GM18520 (cell line): ENCODE results near the gene KSR2.

Experiments
- ATAC-seq: cut with Tn5 transposase; IDR thresholded peaks from one replicate; pipeline ENCODE4 v1.9.1; 2021; ENCODE audit not compliant: unreplicated experiment

Gene KSR2

GRCh38 chr12:117421987-117422386, 546.8 kb downstream of the KSR2 start:
- no peak for ATAC-seq

DNA sequence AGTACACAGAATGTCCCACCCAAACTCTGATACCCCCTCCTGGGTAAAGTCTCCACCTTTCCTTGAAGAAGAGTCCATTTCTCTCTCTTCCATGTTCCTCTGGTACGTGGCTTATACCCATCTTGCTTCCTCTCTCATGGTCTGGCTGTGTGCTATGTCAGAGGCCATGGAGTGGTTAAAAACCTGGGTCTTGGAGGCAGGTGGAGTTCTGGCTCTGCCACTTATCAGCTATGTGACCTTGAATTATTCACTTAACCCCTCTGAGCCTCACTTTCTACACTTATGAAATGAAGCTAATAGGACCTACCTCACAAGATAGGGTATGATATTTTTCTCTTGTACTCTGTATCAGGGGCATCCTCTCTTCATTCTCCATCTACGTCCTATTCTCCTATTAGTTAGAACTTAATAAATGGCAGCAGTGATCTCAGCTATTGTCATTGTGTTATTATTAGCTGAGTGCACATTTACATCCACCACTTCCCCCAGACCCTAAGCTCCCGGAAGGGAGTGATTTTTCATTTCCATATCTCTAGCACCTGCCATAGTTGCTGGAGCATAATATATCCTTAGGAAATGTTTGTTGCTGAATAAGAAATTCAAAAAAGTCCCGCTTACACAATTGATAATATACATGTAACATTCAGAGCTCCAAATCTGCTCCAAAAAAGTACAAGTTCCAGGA, 547.6 kb downstream of the KSR2 start:
- no peak for ATAC-seq

DNA sequence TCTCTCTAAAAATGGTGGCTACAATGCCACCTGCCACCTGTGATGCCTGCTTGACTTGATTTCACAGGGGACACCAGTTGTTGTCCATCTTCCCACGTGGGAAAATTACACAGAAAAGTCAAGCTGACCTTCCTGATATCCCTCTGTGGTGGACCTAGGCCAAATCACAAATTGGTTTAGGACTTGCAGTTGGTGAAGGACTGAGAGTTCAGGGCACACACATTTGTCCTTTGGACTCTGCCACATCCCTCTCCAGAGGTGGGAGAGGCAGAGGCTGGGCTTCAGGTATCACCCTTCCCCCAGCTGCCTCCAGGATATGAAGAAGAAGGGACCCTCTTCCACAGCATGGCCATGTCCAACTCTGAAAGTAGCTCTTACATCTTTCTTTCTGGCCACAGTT, 551.8 kb downstream of the KSR2 start:
- ATAC-seq = no peak

GRCh38 chr12:117412465-117413188, 556.2 kb downstream of the KSR2 start:
- no peak for ATAC-seq

- no peak for ATAC-seq
Measured at GRCh38 chr12:117409286-117409685, 559.5 kb downstream of the KSR2 start.

DNA sequence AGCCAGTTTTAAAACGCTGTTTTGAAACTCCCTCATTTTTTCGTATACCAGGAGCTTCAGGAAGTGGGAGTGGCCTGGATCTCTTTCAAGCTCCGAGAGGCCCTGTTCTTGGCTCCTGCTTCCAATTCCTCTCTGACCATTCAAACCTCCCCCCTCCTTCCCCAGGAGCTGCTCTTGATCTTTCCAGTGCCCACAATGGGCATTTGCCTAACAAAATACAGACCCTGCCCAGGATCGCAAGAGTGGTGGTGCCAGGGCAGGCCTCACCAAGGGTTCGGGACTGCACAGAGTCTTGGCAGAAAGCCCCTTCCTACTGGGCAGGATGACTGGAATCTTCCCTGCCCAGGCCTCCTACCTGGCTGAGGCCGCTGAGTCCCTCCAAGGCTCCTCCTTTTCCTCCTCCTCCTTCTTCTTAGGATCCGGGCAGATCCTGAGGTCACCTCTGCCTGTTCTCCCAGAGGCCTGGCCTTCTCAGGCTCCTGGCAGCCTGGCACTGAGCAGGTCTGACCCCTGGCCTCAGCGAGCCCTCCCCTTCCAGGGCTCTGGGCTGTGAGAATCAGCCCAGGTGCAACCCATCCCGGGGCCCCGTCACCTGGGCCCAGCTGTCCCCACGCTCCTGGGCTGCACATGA, 560.5 kb downstream of the KSR2 start:
- no peak for ATAC-seq

DNA sequence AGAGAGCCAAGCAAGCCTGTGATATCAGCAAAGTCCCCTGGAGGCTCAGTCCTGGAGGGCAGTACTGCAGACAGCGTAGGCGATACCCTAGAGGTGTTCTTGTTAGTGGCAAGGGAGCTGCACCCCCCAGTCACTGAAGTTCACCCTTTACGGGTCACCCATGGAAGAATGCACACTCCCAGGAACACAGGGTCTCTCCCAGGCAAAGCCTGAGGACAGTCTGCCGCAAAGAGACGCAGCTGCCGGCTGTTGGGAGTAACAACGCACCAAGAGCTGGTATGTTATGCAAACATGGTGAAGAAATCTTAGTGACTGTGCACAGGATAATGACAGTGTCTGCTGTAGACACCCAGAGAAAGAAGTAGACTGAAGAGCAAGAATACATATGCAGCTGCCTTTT, 563.9 kb downstream of the KSR2 start:
- ATAC-seq = no peak

DNA sequence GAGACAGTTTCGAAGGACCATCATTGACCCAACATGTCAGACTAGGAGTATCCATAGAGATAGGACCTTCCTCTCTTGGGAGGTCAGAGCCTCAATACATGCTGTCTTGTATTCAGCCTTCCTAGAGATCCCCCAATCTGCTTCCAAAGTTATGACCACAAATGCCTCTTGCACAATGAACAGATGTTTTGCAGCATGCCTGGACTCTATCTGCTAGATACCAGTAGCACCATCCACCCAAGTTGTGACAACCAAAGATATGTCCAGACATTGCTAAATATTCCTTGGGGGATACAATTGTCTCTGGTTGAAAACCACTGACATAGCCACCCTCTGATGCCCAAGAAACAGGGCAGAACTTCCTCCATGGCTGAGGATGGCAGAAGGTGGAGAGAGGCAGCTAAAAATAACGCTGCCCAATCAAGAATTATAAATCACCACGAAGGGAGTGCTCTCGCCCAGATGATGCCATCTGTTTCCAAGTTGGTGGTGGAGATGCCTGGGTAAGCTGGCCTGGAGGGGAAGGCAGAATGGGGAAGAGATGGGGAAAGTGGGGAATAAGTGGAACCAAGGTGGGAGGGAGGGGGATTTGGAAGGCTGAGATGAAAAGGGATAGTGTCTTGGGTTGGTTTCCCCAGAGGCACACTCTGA, 564.5 kb downstream of the KSR2 start:
- ATAC-seq = no peak

- ATAC-seq = no peak
Measured at GRCh38 chr12:117403586-117404139, 565.1 kb downstream of the KSR2 start.
